Muscle layer of duodenum (tissue), 2 donors: Measurements from ENCODE around the gene MYORG.
"Not testable (repeated sequence)": the region's sequence is repeated elsewhere in the genome, so short reads cannot be mapped to it uniquely, and the experiment has no call there.

Experiments
- H3K27ac ChIP-seq: one replicate; pipeline ENCODE4 v1.7.0; 2013; ENCODE audit warnings: mild to moderate bottlenecking, low read length
- H3K27me3 ChIP-seq: one replicate; pipeline ENCODE4 v1.7.0; 2013; ENCODE audit warnings: low read depth, mild to moderate bottlenecking, control low read depth, low read length
- H3K36me3 ChIP-seq, 2 donors: one replicate each; pipeline ENCODE4 v1.7.0; 2013; ENCODE audit warnings: low read length in 2 of 2, control low read depth in 1 of 2, mild to moderate bottlenecking in 1 of 2; ENCODE audit not compliant: insufficient read depth in 2 of 2, control insufficient read depth in 1 of 2
- H3K4me1 ChIP-seq, 2 donors: one replicate each; pipeline ENCODE4 v1.7.0; 2013; ENCODE audit warnings: low read length in 2 of 2, mild to moderate bottlenecking in 2 of 2, control low read depth in 1 of 2, moderate library complexity in 1 of 2; ENCODE audit not compliant: insufficient read depth in 2 of 2, control insufficient read depth in 1 of 2
- H3K4me3 ChIP-seq, 2 donors: one replicate each; pipeline ENCODE4 v1.7.0; 2013; ENCODE audit warnings: low read length in 2 of 2, low read depth in 1 of 2, mild to moderate bottlenecking in 1 of 2
- H3K9me3 ChIP-seq, 2 donors: one replicate each; pipeline ENCODE4 v1.7.0; 2013; ENCODE audit warnings: low read length in 2 of 2, control low read depth in 1 of 2, mild to moderate bottlenecking in 1 of 2; ENCODE audit not compliant: control insufficient read depth in 1 of 2
- donor health status: healthy.

The MYORG gene

GRCh38 chr9:34341659-34342295 is 34.9 kb downstream of the MYORG start:
- Histone ChIP-seq H3K36me3 (peaks cover 11 to 24% of the 10 kb centered on the region in 2 donors), H3K4me1 (peaks cover 4 to 53% of the 10 kb centered on the region in 2 donors), H3K9me3 (no peaks in the 10 kb centered on the region), H3K27me3 (no peaks in the 10 kb centered on the region), H3K4me3 (no peak overlapping the region), H3K27ac (no peak overlapping the region)

GRCh38 chr9:34338665-34339385 is 37.9 kb downstream of the MYORG start:
- Histone ChIP-seq H3K9me3 (no peaks in the 10 kb centered on the region), H3K4me1 (peaks cover 0 to 38% of the 10 kb centered on the region in 2 donors), H3K4me3 (no peak overlapping the region), H3K27me3 (no peaks in the 10 kb centered on the region), H3K36me3 (peaks cover 11 to 23% of the 10 kb centered on the region in 2 donors), H3K27ac (no peak overlapping the region)

- H3K27ac ChIP-seq, H3K9me3 ChIP-seq, H3K4me3 ChIP-seq, H3K27me3 ChIP-seq: not testable (repeated sequence)
- Histone ChIP-seq H3K36me3 (peaks cover 11 to 17% of the 10 kb centered on the region in 2 donors), H3K4me1 (peaks cover 0 to 37% of the 10 kb centered on the region in 2 donors)
Measured at GRCh38 chr9:34338079-34338478, 38.6 kb downstream of the MYORG start.

- no peaks in the 10 kb centered on the region for H3K9me3 ChIP-seq
- no peak overlapping the region for H3K4me3 ChIP-seq
- peaks cover 11 to 15% of the 10 kb centered on the region in 2 donors for H3K36me3 ChIP-seq
- no peaks in the 10 kb centered on the region for H3K27me3 ChIP-seq
- peaks cover 0 to 31% of the 10 kb centered on the region in 2 donors for H3K4me1 ChIP-seq
- H3K27ac ChIP-seq = no peak overlapping the region
Measured at GRCh38 chr9:34337403-34337802, 39.3 kb downstream of the MYORG start.

GRCh38 chr9:34335376-34335775 is 41.3 kb downstream of the MYORG start:
- Histone ChIP-seq H3K4me1 (peaks cover 0 to 26% of the 10 kb centered on the region in 2 donors), H3K9me3 (no peaks in the 10 kb centered on the region), H3K27me3 (no peaks in the 10 kb centered on the region), H3K4me3 (no peak overlapping the region), H3K36me3 (peaks cover 11 to 12% of the 10 kb centered on the region in 2 donors), H3K27ac (no peak overlapping the region)

GRCh38 chr9:34334916-34335315 is 41.8 kb downstream of the MYORG start:
- H3K27ac ChIP-seq = no peak overlapping the region
- H3K4me1 ChIP-seq = peaks cover 0 to 26% of the 10 kb centered on the region in 2 donors
- H3K9me3 ChIP-seq = no peaks in the 10 kb centered on the region
- H3K4me3 ChIP-seq = no peak overlapping the region
- H3K36me3 ChIP-seq = peaks cover 10 to 11% of the 10 kb centered on the region in 2 donors
- H3K27me3 ChIP-seq = no peaks in the 10 kb centered on the region

- Histone ChIP-seq H3K36me3 (peaks cover 7 to 9% of the 10 kb centered on the region in 2 donors), H3K4me1 (peaks cover 0 to 26% of the 10 kb centered on the region in 2 donors), H3K27me3 (no peaks in the 10 kb centered on the region), H3K4me3 (no peak overlapping the region), H3K9me3 (no peaks in the 10 kb centered on the region), H3K27ac (no peak overlapping the region)
Measured at GRCh38 chr9:34334337-34334824, 42.3 kb downstream of the MYORG start.

GRCh38 chr9:34333836-34334235 is 42.9 kb downstream of the MYORG start:
- peaks cover 2 to 4% of the 10 kb centered on the region in 2 donors for H3K36me3 ChIP-seq
- no peaks in the 10 kb centered on the region for H3K27me3 ChIP-seq
- peaks cover 0 to 22% of the 10 kb centered on the region in 2 donors for H3K4me1 ChIP-seq
- no peaks in the 10 kb centered on the region for H3K9me3 ChIP-seq
- H3K27ac ChIP-seq = no peak overlapping the region
- H3K4me3 ChIP-seq = no peak overlapping the region

GRCh38 chr9:34332076-34332964 is 44.4 kb downstream of the MYORG start:
- no peak overlapping the region for H3K27ac ChIP-seq
- H3K9me3 ChIP-seq = no peaks in the 10 kb centered on the region

GRCh38 chr9:34331196-34331595 is 45.5 kb downstream of the MYORG start:
- no peaks in the 10 kb centered on the region for H3K27me3 ChIP-seq
- no peaks in the 10 kb centered on the region for H3K9me3 ChIP-seq
- no peaks in the 10 kb centered on the region for H3K36me3 ChIP-seq
- H3K4me1 ChIP-seq = peaks cover 0 to 26% of the 10 kb centered on the region in 2 donors
- H3K27ac ChIP-seq = no peak overlapping the region
- H3K4me3 ChIP-seq = no peak overlapping the region

More at GRCh38 chr9:34332076-34332964, 44.4 kb downstream of the MYORG start:
- Histone ChIP-seq H3K4me1 (peaks cover 0 to 26% of the 10 kb centered on the region in 2 donors), H3K27me3 (no peaks in the 10 kb centered on the region), H3K4me3 (no peak overlapping the region), H3K36me3 (no peaks in the 10 kb centered on the region)
